GM19463 (cell line): ENCODE measurements around the gene DNAH10.
"Not testable (repeated sequence)": the region's sequence is repeated elsewhere in the genome, so short reads cannot be mapped to it uniquely, and the experiment has no call there.

ENCODE experiments used
- ATAC-seq: cut with Tn5 transposase; IDR thresholded peaks from one replicate; pipeline ENCODE4 v1.9.1; 2021; ENCODE audit warnings: mild to moderate bottlenecking, moderate library complexity; ENCODE audit not compliant: unreplicated experiment

The DNAH10 gene

DNA sequence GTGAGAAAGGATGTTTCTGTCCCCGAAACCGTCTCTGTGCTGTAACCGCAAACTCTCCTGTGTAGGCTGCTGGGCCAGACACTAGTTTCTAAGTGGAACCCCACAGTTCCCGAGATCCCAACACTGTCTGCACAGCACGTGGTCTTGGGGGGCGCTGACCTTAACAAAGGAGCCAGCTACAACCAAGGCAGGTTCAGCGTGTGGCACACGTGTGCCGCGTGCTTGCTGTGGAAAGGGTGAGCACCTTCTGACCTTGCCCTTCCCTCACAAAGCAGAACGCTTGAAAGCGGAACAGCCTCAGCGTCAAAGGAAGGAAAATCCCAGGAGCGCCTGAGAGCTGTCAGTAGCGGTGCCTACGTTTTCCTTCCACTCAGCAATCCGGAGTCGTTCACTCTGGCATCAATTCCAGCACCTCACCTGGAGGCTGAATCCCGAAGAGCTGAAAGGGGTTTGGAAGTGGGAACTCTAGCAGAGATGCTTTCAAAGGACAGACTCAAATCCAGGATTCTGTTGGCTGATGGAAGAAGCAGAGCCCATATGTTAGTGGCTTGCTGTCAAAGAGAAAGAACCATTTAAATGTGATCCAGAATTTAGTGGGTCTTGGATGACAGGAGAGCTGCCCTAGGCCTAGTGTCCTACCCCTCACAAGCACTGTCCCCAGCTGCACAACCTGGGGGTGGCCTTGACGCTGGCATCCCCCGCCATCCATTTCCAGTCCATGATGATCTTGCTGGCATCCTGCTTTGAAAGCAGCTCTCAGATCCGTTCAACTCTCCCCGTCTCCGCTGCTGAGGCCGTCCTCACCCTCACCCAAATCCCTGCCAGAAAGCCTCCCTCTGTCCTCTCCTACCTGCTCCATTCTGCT is 183.4 kb downstream of the DNAH10 start:
- ATAC-seq = no peak

DNA sequence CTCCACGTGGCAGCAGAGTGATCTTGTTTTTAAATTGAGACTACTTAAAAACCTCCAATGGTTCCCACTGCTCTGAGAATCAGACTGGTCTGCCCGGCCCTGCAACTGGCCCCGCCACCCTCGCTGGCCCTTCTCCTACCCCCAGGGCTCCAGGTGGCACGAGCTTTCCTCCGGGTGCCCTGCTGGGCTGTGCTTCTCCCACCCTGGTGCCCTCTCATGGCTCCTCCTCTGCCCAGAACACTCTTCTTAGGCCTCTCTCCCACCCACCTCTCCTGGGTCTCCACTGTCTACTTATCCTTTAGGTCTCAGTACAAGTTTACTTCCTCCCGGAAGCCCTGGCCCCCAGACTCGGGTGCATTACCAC is 184.0 kb downstream of the DNAH10 start:
- no peak for ATAC-seq

DNA sequence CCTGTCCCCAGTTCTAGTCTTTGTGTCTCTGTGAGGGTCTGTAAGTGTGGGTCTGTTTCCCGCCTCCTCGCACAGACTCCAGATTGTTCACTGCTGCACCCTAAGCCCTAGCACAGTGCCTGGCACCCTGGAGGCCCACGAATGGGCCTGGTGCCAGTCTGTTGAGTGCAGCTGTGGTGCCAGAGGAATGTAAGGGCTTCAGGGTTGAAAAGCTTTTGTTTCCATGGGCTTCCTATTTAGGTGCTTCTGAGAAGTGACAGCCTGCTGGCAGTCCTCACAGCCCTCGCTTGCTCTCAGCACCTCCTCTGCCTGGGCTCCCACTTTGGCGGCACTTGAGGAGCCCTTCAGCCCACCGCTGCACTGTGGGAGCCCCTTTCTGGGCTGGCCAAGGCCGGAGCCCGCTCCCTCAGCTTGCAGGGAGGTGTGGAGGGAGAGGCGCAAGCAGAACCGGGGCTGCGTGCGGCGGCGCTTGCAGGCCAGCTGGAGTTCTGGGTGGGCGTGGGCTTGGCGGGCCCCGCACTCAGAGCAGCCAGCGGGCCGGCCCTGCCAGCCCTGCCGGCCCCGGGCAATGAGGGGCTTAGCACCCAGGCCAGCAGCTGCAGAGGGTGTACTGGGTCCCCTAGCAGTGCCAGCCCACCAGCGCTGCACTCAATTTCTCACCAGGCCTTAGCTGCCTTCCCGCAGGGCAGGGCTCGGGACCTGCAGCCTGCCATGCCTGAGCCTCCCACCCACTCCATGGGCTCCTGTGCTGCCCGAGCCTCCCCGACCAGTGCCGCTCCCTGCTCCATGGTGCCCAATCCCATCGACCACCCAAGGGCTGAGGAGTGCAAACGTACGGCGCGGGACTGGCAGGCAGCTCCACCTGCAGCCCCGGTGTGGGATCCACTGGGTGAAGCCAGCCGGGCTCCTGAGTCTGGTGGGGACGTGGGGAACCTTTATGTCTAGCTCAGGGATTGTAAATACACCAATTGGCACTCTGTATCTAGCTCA is 184.7 kb downstream of the DNAH10 start:
- ATAC-seq = not testable (repeated sequence)

DNA sequence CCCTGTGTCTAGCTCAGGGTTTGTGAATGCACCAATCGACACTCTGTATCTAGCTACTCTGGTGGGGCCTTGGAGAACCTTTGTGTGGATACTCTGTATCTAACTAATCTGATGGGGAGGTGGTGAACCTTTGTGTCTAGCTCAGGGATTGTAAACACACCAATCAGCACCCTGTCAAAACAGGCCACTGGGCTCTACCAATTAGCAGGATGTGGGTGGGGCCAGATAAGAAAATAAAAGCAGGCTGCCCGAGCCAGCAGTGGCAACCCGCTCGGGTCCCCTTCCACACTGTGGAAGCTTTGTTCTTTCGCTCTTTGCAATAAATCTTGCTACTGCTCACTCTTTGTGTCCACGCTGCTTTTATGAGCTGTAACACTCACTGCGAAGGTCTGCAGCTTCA is 185.4 kb downstream of the DNAH10 start:
- not testable (repeated sequence) for ATAC-seq

DNA sequence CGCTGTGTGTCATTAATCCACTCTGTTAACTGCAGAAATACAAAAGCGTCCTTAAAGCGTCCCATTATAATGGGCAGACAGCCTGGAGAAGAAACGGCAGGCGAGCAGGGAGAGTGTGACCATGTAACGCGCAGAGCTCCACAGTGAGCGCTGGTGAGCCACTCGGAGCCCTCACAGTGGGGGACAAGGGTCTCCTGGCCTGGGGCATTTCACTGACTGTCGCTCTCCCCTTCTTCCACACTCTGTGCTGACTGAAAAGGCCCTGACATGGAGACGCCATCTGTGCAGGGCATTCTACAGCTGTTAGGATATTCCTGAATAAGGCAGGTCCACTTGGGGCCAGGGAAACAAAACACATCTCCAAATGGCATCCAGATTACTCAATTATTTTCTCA is 186.3 kb downstream of the DNAH10 start:
- no peak for ATAC-seq

DNA sequence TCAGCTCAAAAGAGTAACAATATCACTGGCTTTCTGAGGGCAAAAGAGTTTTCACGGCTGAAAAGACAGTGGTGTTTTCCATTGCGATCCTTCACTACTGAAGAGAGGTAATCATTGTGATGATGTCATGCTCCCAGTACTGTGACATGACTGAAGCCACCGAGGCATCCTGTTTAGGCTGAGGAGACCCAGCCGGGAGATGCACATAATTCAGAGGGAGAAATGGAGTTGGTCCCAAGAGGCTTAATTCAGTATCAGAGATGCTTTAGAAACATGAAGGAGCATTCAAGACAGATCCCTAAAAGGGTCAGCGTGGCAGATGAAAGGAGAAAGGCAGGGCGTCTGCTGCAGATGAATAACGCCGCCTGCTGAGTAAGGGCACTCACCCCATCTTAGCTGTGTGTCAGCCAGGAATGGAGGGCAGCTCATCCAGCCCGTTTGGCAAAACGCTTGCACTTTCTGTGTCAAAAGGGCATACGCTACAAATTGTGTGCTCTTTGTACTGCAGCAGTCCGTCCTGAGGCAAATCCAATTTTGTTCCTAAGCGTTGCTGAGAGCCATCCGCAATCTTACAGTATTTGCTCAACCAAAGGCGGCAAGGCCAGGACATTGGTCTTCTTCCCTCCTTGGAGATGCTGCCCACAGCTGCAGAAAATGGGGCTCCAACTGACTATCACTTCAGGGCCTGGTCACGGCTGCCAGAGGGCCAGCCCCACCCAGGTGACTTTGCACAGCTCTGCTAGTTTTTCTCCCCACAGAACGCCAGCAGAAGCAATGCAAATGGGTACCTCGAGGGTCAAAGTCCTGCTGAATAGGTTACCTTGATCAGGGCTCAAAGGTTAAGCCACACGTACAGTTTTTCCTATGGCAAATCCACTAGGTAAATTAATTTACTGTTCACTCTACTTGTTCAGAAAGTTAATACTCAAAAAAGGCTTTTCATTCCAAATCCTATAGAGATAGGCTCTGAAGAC is 187.0 kb downstream of the DNAH10 start:
- no peak for ATAC-seq

DNA sequence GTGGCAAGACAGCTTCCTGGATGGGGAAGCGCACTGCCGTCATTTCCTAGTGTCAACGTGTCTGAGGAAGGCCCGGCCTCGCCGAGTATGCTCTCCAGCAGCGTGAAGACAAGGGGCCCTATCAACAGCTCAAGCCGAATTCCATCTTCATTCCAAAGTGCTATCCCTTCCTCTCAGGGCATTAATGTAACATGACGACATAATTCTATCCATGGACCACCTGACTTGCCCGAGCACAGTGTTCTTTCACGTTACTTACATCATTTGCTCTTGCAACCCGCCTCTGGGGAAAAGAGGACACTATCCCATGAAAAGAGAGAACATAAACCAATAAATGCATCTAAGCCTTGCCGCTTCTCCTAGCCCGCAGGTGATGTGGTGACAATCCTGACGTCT is 187.7 kb downstream of the DNAH10 start:
- no peak for ATAC-seq

DNA sequence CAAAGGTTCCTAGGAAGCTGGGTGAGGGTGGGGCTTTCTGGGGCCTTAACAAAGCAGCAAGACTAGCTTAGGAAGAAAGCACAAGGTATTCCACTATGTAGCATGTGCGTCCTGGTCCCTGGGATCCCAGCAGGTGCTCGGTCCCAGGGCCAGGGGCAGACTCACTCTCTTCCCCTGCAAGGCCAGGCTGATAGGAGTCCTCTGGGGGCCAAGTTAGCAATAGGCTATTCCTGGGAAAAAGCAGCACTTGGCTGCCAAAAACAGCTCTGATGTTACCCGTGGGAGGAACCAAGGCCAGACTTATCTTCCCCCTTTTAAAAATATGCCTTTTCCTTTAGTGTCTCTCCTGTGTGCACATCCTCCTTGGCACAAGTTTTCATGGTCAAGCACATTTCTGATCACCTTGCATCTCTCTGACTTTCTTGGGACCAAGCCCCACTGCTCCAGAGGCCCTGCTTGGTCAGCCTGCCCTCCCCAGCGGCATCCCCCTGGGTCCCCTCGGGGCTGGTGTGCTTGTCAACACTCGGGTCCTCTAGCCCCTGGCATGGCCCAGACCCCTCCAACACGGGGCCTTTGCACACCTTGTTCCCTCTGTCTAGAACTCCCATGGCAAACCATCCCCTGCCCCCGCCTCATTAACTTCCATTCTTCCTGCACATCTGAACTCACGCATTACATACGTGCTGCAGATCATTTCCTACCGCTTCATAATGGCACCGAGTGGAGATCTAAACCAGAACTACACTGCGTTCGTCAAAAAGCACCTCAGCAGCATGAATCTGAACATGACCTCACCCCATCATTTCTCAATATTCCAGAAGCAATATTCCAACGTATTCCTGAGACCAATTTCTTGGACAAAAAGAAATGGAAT is 188.6 kb downstream of the DNAH10 start:
- no peak for ATAC-seq

DNA sequence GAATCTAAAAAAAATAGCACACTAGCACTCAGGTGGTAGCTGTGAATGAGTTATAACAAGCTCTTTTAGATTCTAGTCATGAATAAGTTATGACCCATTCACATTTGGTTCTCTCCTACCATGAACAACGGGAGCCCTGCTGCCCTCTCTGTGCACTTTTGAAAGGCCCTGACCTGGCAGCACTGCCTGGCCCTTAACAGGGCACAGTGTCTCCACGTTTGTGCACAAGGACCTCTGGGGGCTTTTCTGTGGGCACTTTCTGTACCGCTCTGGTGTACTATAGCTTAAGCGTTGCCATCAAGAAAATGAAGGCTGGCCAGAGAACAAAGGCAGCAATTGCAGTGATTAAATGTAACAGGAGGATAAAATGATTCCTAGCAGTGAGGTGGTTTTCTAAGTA is 189.4 kb downstream of the DNAH10 start:
- no peak for ATAC-seq

DNA sequence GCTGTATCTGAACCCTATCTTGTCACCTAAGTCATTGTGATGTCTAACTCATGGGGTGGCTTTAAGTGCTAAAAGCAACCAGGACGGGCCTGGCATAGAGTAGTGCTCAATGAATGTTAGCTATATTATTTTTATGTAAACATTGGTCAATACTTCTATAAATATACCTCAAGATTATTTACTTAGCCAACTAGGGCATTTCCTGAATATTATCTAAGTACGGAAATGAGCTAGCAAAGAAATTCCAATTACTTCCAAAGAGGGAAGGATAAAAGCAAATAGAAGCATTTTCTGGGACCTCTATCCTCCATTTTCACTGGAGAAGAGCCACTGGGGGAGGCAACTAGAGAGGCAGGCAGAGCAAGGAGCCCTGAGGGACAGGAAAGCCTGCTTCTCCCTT is 189.9 kb downstream of the DNAH10 start:
- ATAC-seq = no peak

DNA sequence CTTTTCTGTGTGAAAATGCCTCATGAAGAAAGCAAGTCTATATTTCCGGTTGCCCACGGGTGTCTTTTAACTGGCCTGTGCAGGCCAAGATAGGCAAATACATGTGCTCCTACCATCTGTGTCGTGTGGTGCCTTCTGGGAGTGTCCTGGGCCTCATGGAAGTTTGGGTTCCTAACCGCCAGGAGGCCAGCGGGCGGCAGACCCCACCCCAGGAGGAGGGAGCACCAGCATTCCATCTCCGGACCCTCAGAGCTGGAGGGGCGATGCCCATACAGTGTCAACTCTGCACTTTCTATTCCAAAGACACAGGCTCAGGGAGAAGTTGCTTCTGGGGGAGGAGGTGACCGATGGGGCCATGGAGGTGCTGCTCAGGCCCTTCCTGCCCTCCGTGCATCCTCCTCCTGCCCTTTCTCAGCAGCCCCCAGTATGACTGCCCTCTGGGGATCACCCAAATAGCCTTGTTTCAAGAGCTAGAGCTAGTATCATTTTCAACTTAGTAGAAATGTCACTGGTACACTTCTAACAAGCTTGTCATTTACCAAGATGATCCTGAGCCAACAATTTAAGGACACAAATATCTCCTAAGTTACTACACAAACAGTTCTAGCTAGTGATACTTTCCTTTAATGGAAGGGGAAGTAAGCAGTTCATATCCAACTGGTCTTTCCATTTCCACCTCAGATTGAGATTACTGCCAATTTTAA is 192.7 kb downstream of the DNAH10 start:
- ATAC-seq = no peak

DNA sequence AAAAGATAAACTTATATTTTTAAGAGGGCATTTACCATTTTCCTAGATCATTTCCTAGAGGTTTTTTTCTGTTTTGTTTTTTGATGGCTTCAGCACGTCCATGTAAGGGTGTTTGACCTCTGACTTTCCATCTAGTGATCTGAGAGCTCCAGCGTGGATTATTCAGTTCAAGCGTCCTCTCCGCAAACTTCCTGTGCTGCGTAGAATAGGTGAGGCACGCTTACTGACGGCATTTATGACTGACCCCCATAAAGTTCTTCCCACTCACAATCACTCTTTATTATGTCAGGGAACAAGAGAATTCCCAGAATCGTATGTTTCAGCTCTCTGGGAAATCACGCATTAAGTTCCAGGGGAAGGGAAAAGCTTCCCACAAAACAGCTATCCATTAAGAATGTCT is 194.1 kb downstream of the DNAH10 start:
- ATAC-seq = no peak

DNA sequence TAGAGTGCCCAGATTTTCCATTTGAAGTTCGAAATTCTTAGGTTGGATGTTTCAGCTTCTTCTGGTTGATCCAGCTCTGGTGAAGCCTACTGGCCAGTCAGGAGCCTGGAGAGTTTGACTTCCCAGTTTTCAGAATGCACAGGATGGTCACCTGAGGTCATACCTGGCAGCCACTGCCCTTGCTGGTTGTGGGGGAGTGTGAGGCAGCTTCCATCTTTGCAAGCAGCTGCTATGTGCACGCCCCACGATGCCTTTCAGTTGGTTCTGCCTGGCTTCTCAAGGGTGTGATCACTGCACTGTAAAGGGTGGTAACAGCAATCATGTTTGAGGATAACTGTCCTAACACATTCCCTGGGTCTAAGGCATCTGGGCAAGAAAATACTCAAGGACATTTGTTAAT is 195.1 kb downstream of the DNAH10 start:
- ATAC-seq = no peak

DNA sequence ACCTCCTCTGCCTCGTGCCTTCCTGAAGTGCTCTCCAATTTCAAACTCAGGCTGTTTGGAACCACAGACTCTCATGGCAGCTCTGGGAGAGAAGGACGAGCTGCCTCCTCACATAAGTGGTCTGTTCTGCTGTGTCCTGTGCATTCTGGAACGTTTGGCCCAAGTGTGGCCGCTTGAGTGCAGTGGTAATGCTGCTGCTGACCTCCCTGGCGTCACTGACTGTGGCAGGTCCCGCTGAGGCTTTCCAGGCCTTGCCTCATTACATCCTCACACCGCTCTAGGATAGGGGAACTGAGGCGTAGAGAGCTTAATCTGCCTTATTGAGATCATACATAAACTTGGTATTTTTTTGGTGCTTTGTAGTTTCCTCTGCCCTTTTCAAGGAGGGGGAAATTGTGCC is 196.4 kb downstream of the DNAH10 start:
- no peak for ATAC-seq

DNA sequence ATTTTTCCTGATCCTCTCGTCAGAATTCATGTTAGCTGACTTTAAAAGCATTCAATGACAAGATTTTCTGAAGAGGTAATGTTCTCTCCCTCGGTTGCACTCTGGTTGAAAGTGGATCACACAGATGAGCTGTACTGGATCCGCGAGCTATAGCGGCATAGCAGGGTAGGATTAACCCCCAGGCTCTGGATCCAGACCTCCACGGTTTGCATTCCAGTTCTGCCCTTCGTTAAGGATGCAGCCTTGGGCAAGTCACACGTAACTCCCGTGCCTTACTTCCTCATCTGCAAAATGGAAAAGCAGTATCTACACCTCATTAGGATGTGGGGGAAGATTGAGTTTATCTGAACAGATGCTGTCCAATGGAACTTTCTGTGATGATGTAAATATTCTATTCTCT is 196.8 kb downstream of the DNAH10 start:
- no peak for ATAC-seq

DNA sequence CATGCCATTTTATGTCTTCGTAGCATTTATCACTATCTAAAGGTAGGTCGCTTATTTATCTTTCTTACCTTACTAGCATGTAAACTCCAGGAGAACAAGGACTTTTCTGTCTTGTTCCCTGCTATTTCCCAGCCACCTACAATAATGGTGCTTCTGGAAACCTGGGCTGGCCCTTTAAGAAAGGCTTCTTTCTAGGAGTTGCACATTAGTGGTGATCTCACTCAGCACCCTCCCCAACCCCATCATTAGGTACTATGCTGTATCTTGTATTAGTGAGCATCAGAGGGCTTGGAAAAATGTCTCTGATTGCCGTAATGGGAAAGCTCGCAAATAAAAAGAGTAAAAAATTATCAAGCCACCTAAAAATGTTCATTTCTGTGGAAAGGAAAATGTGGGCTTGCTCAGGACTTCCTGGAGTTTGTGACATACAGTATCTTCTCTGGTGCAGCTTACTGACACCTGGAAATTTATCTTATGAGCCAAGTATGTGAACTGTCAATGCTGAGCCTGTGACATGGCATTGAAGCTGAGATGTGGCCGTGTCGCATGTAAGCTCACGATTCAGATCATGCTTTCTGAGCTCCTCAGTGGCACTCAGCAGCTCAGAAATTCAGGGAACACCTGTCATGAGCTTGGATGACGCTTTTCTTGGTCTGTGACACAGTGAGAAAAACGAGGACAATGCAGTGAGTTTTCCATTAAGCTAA is 198.1 kb downstream of the DNAH10 start:
- ATAC-seq = no peak

DNA sequence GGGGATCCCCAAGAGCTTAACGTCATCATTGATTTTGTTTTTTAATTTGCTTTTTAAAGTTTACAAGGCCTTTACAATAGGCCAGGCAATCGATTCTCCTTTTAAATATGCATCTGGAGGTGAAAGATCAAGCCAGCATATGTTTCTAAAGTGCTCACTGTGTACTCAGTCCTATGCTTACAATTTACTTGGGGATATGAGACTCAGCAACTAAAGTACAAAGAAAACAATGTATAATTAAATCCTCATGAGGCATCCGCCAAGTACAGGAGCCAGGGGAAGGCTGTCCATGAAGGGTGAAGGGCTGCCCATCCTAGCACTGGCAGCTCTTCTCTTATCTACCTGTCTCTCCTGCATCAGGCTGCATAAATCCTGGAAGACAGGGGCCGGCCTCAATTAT is 198.8 kb downstream of the DNAH10 start:
- no peak for ATAC-seq

DNA sequence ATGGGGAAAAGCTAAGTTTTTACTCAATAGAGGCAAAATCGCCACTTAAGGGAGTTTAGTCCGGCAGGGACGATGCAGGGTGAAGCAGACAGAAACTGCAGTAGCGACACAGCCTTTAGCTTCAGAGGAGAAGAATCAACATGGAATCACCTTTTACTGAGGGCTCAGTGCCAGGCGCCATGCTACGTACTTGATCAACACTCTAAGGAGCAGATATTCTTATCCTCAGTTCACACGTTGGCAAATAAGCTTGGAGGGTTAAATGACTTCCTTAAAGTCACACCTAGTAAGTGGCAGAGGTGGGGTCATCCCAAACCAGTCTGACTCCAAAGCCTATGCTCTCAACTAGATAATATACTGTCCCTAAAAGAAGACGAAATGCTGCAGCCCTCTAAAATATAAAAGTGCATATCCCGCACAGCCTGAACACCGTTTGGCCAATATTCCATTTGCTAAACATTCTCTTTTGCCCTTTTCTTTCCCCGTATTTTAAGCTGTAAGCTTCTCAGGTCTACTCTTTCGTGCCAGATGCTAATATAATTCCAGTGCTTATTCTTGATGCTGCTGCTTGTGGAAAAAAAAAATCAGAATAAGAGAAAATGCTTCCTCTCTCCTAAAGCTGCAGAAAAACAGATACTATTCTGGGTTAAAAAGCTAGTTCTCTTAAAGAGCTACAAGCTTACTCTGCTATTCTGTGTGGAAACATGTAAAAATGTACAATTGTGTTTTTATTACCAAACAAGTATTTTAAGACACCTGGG is 199.7 kb downstream of the DNAH10 start:
- ATAC-seq = no peak
